ENCODE data around the gene TESK1.

- TF ChIP-seq, protein P1, sequence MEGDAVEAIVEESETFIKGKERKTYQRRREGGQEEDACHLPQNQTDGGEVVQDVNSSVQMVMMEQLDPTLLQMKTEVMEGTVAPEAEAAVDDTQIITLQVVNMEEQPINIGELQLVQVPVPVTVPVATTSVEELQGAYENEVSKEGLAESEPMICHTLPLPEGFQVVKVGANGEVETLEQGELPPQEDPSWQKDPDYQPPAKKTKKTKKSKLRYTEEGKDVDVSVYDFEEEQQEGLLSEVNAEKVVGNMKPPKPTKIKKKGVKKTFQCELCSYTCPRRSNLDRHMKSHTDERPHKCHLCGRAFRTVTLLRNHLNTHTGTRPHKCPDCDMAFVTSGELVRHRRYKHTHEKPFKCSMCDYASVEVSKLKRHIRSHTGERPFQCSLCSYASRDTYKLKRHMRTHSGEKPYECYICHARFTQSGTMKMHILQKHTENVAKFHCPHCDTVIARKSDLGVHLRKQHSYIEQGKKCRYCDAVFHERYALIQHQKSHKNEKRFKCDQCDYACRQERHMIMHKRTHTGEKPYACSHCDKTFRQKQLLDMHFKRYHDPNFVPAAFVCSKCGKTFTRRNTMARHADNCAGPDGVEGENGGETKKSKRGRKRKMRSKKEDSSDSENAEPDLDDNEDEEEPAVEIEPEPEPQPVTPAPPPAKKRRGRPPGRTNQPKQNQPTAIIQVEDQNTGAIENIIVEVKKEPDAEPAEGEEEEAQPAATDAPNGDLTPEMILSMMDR (IDR thresholded peaks at IDR 0.05; ENCODE audit: low read depth, low read length), result no peak
- TF ChIP-seq POLR2A (IDR thresholded peaks at IDR 0.05; ENCODE audit: extremely low read depth, insufficient read length) (no peak), MYC (IDR thresholded peaks at IDR 0.05; ENCODE audit: low read depth, low read length) (no peak)
- TF ChIP-seq, protein P2, sequence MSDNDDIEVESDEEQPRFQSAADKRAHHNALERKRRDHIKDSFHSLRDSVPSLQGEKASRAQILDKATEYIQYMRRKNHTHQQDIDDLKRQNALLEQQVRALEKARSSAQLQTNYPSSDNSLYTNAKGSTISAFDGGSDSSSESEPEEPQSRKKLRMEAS (IDR thresholded peaks at IDR 0.05; ENCODE audit: low read depth, low read length), result no peak
These were observed 24.5 kb downstream of the TESK1 start for GRCh38 chr9:35629597-35629996.
